VCaP (cell line): ENCODE data around the gene DENND1C.

ENCODE experiments used
- H3K27ac ChIP-seq: fragments of 450-650 bp; 2 replicates; pipeline ENCODE4 v1.5.1; 2017
- TF ChIP-seq, protein P1 (sequence below): fragments of 450-650 bp; conservative IDR thresholded peaks from 2 replicates; pipeline ENCODE4 v1.5.1; 2017; ENCODE audit warnings: mild to moderate bottlenecking, moderate library complexity

Gene DENND1C

DNA sequence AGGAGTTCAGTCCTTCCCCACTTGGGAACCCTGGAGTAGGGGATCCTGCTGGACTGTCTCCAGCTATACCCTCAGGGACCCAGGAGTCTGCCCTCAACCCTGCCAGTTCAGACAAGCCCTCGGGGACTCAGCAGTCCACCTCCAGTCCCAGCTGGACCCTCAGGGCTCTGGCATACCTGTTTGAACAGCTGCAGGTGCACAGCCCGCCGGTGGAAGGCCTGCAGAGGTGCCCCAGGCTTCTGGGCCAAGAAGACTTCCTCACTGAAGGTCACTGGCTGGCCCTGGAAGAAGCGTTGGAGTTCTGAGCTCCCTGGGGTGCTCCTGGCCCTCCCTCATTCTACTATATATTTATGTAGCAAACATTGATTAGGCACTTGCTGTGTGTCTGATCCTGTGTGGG, 8.9 kb downstream of the DENND1C start:
- TF ChIP-seq, protein P1, sequence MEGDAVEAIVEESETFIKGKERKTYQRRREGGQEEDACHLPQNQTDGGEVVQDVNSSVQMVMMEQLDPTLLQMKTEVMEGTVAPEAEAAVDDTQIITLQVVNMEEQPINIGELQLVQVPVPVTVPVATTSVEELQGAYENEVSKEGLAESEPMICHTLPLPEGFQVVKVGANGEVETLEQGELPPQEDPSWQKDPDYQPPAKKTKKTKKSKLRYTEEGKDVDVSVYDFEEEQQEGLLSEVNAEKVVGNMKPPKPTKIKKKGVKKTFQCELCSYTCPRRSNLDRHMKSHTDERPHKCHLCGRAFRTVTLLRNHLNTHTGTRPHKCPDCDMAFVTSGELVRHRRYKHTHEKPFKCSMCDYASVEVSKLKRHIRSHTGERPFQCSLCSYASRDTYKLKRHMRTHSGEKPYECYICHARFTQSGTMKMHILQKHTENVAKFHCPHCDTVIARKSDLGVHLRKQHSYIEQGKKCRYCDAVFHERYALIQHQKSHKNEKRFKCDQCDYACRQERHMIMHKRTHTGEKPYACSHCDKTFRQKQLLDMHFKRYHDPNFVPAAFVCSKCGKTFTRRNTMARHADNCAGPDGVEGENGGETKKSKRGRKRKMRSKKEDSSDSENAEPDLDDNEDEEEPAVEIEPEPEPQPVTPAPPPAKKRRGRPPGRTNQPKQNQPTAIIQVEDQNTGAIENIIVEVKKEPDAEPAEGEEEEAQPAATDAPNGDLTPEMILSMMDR: no peak
- no peak overlapping the region for H3K27ac ChIP-seq

GRCh38 chr19:6471076-6471475, 10.5 kb downstream of the DENND1C start:
- TF ChIP-seq, protein P1: no peak
- H3K27ac ChIP-seq: no peak overlapping the region

GRCh38 chr19:6470173-6470572, 11.4 kb downstream of the DENND1C start:
- no peak overlapping the region for H3K27ac ChIP-seq
- TF ChIP-seq, protein P1: no peak

DNA sequence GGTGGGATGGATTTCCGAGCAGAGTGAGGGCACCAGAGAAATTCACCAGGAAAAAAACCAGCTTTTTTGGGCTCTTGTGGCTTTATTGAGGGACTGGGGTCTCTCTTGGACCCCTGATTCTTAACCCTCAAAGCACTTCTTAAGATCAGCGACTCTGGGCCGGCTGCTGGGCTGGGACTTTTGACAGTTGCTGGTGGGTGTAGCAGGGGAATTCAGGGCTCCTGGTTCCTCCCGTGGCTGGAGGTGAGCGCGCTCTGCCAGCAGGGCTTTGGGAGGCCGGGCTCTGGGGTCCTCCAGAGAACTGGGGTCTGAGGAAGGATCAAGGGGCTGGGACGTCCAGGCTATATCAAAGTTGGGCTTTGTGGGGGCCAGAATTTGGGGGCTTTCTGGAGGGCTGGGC, 14.2 kb downstream of the DENND1C start:
- no peak overlapping the region for H3K27ac ChIP-seq
- TF ChIP-seq, protein P1: no peak

DNA sequence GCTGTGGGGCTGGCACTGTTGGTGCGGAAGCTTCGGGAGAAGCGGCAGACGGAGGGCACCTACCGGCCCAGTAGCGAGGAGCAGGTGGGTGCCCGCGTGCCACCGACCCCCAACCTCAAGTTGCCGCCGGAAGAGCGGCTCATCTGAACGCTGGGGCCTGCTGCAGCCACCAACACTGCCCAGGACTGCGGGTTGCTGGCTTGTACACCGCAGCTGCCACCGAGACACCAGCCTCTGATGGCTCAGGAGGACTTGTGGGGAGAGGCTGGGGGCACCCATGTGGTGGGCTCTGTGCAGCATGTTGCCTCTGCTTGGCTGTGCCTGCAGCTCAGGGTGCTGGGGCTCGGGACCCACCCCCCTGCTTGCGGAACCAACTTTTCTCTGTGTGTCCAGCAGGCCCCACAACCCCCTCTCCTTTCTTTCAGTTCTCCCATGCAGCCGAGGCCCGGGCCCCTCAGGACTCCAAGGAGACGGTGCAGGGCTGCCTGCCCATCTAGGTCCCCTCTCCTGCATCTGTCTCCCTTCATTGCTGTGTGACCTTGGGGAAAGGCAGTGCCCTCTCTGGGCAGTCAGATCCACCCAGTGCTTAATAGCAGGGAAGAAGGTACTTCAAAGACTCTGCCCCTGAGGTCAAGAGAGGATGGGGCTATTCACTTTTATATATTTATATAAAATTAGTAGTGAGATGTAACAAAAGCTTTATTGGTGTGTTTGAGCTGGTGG, 14.9 kb downstream of the DENND1C start:
- TF ChIP-seq, protein P1: no peak
- H3K27ac ChIP-seq: no peak overlapping the region

GRCh38 chr19:6465663-6466062, 15.9 kb downstream of the DENND1C start:
- no peak overlapping the region for H3K27ac ChIP-seq
- TF ChIP-seq, protein P1: no peak

DNA sequence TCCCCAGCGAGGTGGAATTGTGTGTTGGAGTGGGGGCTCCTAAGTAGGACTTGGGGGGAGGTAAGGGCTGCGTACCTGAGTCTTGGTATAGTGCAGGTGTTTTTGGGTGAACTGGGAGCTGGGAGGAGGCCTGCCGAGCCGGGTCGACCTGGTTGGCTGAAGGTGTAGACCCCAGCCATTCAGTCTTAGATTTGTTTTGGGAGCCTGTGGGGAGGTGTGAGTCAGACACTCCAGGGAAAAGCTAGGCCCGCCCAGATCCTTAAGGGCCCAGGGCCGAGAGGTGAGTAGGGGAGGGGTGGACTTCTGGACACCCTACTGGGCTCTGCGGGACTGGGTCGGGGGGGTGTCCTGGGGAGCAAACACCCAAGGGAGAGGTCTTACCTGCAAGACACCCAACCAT, 16.6 kb downstream of the DENND1C start:
- TF ChIP-seq, protein P1: no peak
- H3K27ac ChIP-seq: peak overlapping the region; percentile 81
